Prostate gland (tissue), 2 donors: ENCODE data around the gene KLHL40. TPM values are rescaled to one million over a fixed set of nuclear protein-coding genes. Genes with fewer than 3 reads are reported as not detected.

Experiments
- DNase-seq: peaks from one replicate; pipeline ENCODE4 v3.0.0-alpha.2; 2019; ENCODE audit warnings: low spot score
- H3K27ac ChIP-seq, 2 donors: fragments of 200-600 bp; sonication (generic); 2 replicates each; pipeline ENCODE4 v1.5.1; 2017 to 2019
- H3K27me3 ChIP-seq: fragments of 200-600 bp; sonication (generic); replicated peaks from 2 replicates; pipeline ENCODE4 v1.5.1; 2019; ENCODE audit not compliant: insufficient read depth
- H3K36me3 ChIP-seq, 2 donors: fragments of 200-600 bp; sonication (generic); 1 replicate in 1 of 2; 2 replicates in 1 of 2; pipeline versions ENCODE4 v1.5.1 to v1.8.1; 2017 to 2019
- H3K4me1 ChIP-seq: fragments of 200-600 bp; sonication (generic); replicated peaks from 2 replicates; pipeline ENCODE4 v1.5.1; 2019
- H3K4me3 ChIP-seq, 2 donors: fragments of 200-600 bp; sonication (generic); 2 replicates each; pipeline ENCODE4 v1.5.1; 2017 to 2019
- H3K9me3 ChIP-seq: fragments of 200-600 bp; sonication (generic); 2 replicates; pipeline ENCODE4 v1.5.1; 2017
- POLR2A ChIP-seq: fragments of 450-650 bp; IDR thresholded peaks from one replicate; pipeline ENCODE4 v1.6.1; 2016; ENCODE audit warnings: antibody characterized with exemption, mild to moderate bottlenecking
- POLR2AphosphoS5 ChIP-seq: sonication (generic); formaldehyde crosslinking; IDR thresholded peaks from one replicate; pipeline ENCODE4 v1.6.1; 2017; ENCODE audit warnings: antibody characterized with exemption
- WGBS: methylation state at CpG from one replicate; pipeline ENCODE4 v1.1.5; 2018; 5-methylcytosine and 5-hydroxymethylcytosine counted together
- intact Hi-C: fragments of 100-400 bp; cut with DNase I; formaldehyde crosslinking; loops from one replicate; pipeline ENCODE4 v1.14.2; 2022
- total RNA-seq, 2 donors: library from RNA; depleted of rRNA; stranded (reverse); fragments of >200 nt; gene quantifications; one replicate each; pipeline ENCODE4 v1.1.0, GENCODE V29; 2016
- TF ChIP-seq, protein P1 (sequence below), 4 experiments: fragments of 200-600 bp in 2 of 4; fragments of 450-650 bp in 2 of 4; sonication (generic) in 2 of 4; IDR thresholded peaks; 1 replicate in 3 of 4; 2 replicates in 1 of 4; pipeline ENCODE4 v1.5.1; 2016 to 2019; ENCODE audit warnings: antibody characterized with exemption in 4 of 4, mild to moderate bottlenecking in 2 of 4, moderate library complexity in 2 of 4

Gene KLHL40
- total RNA-seq, 2 donors from 2014 or later = 1.2 to 2.9 TPM

DNA sequence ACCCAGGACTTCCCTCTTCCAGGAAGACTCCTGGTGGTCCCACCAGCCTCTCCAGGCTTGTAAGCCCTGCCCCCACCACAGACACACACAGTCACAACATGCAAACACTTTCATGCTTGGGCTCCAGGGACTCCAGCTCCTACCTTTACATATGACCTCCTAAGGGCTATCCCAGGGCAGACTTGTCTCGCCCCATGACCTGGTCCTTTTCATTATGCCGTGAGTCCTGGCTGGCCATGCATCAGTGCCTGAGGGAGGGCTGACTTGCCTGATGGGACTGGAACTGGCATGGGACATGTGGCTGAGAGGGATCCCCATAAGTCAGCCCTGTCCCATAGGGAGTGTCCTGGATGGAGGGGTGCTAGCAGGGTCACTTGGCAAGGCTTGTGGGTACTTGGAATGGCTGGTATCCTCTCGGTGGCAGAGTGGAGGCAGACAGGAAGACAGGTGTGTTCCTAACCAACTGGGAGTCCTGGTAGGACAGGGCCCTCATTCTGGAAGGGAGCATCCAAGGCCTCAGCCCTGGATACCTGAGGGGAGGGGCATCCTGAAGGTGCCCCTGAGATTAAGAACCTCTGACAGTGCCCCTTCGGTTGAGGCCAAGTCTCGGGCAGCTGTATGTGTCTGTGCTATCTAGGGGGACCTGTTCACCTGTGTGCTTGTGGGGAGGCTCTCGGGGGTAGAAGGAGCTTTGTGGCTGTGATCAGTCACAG is 17.8 kb downstream of the KLHL40 start:
- Histone ChIP-seq H3K4me1 (no peaks in the 10 kb centered on the region), H3K27me3 (no peaks in the 10 kb centered on the region), H3K27ac (no peak overlapping the region), H3K36me3 (no peaks in the 10 kb centered on the region), H3K9me3 (no peaks in the 10 kb centered on the region), H3K4me3 (no peak overlapping the region)
- 87% methylated on average over 6 of the region's 6 CpGs for WGBS
- TF ChIP-seq POLR2A (no peak), POLR2AphosphoS5 (no peak)
- TF ChIP-seq, protein P1, sequence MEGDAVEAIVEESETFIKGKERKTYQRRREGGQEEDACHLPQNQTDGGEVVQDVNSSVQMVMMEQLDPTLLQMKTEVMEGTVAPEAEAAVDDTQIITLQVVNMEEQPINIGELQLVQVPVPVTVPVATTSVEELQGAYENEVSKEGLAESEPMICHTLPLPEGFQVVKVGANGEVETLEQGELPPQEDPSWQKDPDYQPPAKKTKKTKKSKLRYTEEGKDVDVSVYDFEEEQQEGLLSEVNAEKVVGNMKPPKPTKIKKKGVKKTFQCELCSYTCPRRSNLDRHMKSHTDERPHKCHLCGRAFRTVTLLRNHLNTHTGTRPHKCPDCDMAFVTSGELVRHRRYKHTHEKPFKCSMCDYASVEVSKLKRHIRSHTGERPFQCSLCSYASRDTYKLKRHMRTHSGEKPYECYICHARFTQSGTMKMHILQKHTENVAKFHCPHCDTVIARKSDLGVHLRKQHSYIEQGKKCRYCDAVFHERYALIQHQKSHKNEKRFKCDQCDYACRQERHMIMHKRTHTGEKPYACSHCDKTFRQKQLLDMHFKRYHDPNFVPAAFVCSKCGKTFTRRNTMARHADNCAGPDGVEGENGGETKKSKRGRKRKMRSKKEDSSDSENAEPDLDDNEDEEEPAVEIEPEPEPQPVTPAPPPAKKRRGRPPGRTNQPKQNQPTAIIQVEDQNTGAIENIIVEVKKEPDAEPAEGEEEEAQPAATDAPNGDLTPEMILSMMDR (IDR thresholded peaks at IDR 0.05) = no peak
- DNase-seq = no peak
- intact Hi-C loops = no loop called here

DNA sequence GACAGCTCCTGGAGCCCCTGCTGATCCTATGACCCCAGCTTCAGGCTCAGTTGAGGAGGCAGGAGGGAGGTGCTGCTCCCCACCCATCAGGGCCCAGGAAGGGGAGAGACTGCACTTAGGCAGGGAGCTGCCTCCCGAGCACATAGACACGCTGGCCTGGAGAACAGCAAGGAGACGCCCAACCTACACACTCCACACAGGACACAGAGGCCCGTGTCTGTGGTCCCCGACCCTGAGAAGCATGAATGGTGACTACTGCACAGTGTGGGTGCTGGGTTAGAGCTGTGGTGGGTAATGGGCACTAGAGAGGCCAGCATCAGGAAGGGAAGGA is 18.3 kb downstream of the KLHL40 start:
- Histone ChIP-seq H3K4me3 (no peak overlapping the region), H3K36me3 (no peaks in the 10 kb centered on the region), H3K4me1 (no peaks in the 10 kb centered on the region), H3K9me3 (no peaks in the 10 kb centered on the region), H3K27me3 (no peaks in the 10 kb centered on the region), H3K27ac (no peak overlapping the region)
- DNase-seq = no peak
- WGBS = 79% methylated on average over 5 of the region's 5 CpGs
- TF ChIP-seq POLR2AphosphoS5 (no peak), POLR2A (no peak)
- TF ChIP-seq, protein P1 (IDR thresholded peaks at IDR 0.05) = no peak
- intact Hi-C loops = no loop called here

DNA sequence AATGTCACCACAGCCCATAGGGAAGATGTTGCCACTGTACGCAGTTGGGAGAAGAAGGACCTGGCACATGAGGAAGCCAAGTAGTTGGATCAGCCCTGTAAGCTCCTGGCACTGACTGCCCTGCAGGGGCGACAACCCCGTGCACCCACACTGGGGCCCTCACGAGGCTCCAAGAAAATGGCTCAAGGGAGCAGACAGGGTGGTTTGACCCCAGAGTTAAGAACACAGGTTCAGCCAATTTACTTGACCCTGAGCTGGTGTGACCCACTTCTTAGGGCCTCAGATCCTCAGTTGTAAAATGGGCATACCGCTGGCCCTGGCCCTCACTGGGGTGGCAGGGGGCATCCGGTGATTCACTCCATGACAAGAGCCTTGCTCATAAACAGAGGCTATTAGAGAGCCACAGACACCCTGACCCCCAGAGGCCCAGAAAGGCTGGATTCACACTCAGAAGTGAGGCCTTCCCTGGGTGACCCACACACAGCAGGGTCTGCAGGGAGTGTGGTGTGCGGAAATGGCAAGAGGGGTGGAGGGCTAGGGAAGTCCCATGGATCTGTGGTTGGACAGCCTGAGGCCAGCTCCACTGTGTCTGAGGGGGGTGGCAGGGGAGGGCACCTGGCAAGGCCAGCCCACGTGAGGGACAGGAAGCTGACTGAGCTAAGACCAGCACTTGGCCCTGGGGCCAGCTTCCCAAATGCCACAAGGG is 19.0 kb downstream of the KLHL40 start:
- TF ChIP-seq POLR2A = no peak
- no peak for TF ChIP-seq POLR2AphosphoS5
- TF ChIP-seq, protein P1 (IDR thresholded peaks at IDR 0.05) = no peak
- intact Hi-C loops = no loop called here
- no peaks in the 10 kb centered on the region for H3K36me3 ChIP-seq

DNA sequence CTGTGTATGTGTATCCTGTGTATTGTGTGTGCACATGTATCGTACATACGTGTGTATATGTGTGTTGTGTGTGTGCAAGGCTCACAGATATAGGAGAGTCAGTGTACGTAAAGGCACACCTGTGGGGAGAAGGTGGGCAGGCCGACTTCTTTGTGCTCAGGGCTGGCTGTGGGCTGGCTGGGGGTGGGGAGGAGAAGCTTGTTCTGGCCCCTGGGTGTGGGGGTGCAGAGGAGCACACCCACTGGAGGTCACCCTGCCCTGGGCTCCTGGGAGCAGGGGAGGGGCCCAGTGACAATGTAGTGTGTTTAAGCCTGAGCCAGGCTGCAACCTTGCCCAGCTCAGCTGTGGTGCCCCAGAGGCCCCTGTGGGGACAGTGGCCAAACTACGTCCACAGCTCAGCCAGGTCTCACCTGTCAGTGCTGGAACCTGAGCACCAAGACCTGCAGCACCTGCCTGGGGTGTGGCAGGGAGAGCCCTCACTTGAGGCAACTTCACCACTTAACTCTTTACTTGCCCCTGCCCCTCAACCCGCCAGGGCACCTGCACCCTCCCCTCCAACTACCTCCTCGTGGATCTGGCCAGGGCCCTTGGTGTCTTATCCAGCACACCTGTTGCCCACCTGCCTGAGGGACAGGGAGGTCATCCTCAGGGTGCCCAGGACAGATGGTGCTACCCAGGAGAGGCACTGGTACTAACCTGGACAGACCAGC is 19.9 kb downstream of the KLHL40 start:
- H3K36me3 ChIP-seq = no peaks in the 10 kb centered on the region
- no peak for DNase-seq
- TF ChIP-seq, protein P1 (IDR thresholded peaks at IDR 0.05) = no peak
- TF ChIP-seq POLR2AphosphoS5 (no peak), POLR2A (no peak)
- no peaks in the 10 kb centered on the region for H3K27me3 ChIP-seq
- no peaks in the 10 kb centered on the region for H3K4me1 ChIP-seq
- H3K9me3 ChIP-seq = no peaks in the 10 kb centered on the region
- no peak overlapping the region for H3K4me3 ChIP-seq
- no peak overlapping the region for H3K27ac ChIP-seq
- intact Hi-C loops = no loop called here
- 84% methylated on average over 7 of the region's 7 CpGs for WGBS

More for the DNA sequence above, 19.0 kb downstream of the KLHL40 start:
- H3K27me3 ChIP-seq = no peaks in the 10 kb centered on the region
- DNase-seq = no peak
- no peaks in the 10 kb centered on the region for H3K4me1 ChIP-seq
- no peak overlapping the region for H3K27ac ChIP-seq
- H3K9me3 ChIP-seq = no peaks in the 10 kb centered on the region
- 94% methylated on average over 7 of the region's 8 CpGs for WGBS
- H3K4me3 ChIP-seq = no peak overlapping the region
